Hematopoietic multipotent progenitor cell treated with erythropoietin and hydrocortisone succinate and interleukin-3 and kit ligand, for 4 days (in vitro differentiated cells): ENCODE data around the gene TTLL5.
"Not testable (repeated sequence)": the region's sequence is repeated elsewhere in the genome, so short reads cannot be mapped to it uniquely, and the experiment has no call there.

ENCODE experiments used
- DNase-seq: peaks from one replicate; pipeline ENCODE4 v3.0.0-alpha.2; 2015

TTLL5 gene

GRCh38 chr14:75837151-75837787 lies 176.2 kb downstream of the TTLL5 start:
- DNase-seq: peak; percentile 57

- DNase-seq: no peak
Observed at GRCh38 chr14:75840911-75841310, 179.9 kb downstream of the TTLL5 start.

GRCh38 chr14:75842551-75842950 lies 181.5 kb downstream of the TTLL5 start:
- DNase-seq: no peak

GRCh38 chr14:75844486-75844885 lies 183.4 kb downstream of the TTLL5 start:
- no peak for DNase-seq

- no peak for DNase-seq
Observed at GRCh38 chr14:75845136-75845804, 184.2 kb downstream of the TTLL5 start.

- DNase-seq: not testable (repeated sequence)
Observed at GRCh38 chr14:75846694-75847093, 185.6 kb downstream of the TTLL5 start.

- no peak for DNase-seq
Observed at GRCh38 chr14:75847584-75847983, 186.5 kb downstream of the TTLL5 start.

GRCh38 chr14:75848167-75848913 lies 187.3 kb downstream of the TTLL5 start:
- DNase-seq: no peak

GRCh38 chr14:75849300-75849895 lies 188.4 kb downstream of the TTLL5 start:
- no peak for DNase-seq

- DNase-seq: no peak
Observed at GRCh38 chr14:75851574-75851866, 190.5 kb downstream of the TTLL5 start.

- no peak for DNase-seq
Observed at GRCh38 chr14:75854111-75854799, 193.2 kb downstream of the TTLL5 start.

GRCh38 chr14:75857199-75857598 lies 196.2 kb downstream of the TTLL5 start:
- no peak for DNase-seq

- no peak for DNase-seq
Observed at GRCh38 chr14:75858362-75858761, 197.3 kb downstream of the TTLL5 start.

GRCh38 chr14:75859746-75860145 lies 198.7 kb downstream of the TTLL5 start:
- DNase-seq: no peak

- DNase-seq: no peak
Observed at GRCh38 chr14:75860561-75861160, 199.6 kb downstream of the TTLL5 start.

- DNase-seq: no peak
Observed at GRCh38 chr14:75861161-75861621, 200.1 kb downstream of the TTLL5 start.

- DNase-seq: no peak
Observed at GRCh38 chr14:75863221-75863620, 202.2 kb downstream of the TTLL5 start.

- DNase-seq: no peak
Observed at GRCh38 chr14:75864352-75864751, 203.3 kb downstream of the TTLL5 start.

- DNase-seq: no peak
Observed at GRCh38 chr14:75865531-75865930, 204.5 kb downstream of the TTLL5 start.

- DNase-seq: no peak
Observed at GRCh38 chr14:75866970-75867369, 205.9 kb downstream of the TTLL5 start.

GRCh38 chr14:75871181-75871880 lies 210.3 kb downstream of the TTLL5 start:
- peak; percentile 44 for DNase-seq

GRCh38 chr14:75875958-75876357 lies 214.9 kb downstream of the TTLL5 start:
- peak; percentile 61 for DNase-seq
